Lower lobe of right lung (tissue), 2 donors: ENCODE data around the gene MTMR11. TPM values are rescaled to one million over a fixed set of nuclear protein-coding genes. Genes with fewer than 3 reads are reported as not detected.
A peak's percentile ranks its signal among the peaks of the same experiment; 100 is the strongest.
"Not testable (repeated sequence)": the region's sequence is repeated elsewhere in the genome, so short reads cannot be mapped to it uniquely, and the experiment has no call there.

ENCODE experiments used
- ATAC-seq, 2 donors: fragments of 200-7000 bp; cut with Tn5 transposase; one replicate each; pipeline ENCODE4 v1.9.1; 2020 to 2022; ENCODE audit warnings: mild to moderate bottlenecking in 2 of 2, moderate library complexity in 2 of 2
- DNase-seq: peaks from one replicate; pipeline ENCODE4 v3.0.0-alpha.2; 2020
- H3K27ac ChIP-seq: fragments of 200-600 bp; one replicate; pipeline ENCODE4 v1.8.0; 2022
- H3K27me3 ChIP-seq: fragments of 200-600 bp; one replicate; pipeline ENCODE4 v1.8.0; 2022; ENCODE audit warnings: low read depth
- H3K36me3 ChIP-seq: fragments of 200-600 bp; one replicate; pipeline ENCODE4 v1.8.0; 2022; ENCODE audit warnings: mild to moderate bottlenecking
- H3K4me1 ChIP-seq: fragments of 200-600 bp; one replicate; pipeline ENCODE4 v1.8.0; 2022
- H3K4me3 ChIP-seq: fragments of 200-600 bp; one replicate; pipeline ENCODE4 v1.8.0; 2022; ENCODE audit warnings: mild to moderate bottlenecking
- H3K9me3 ChIP-seq: fragments of 200-600 bp; one replicate; pipeline ENCODE4 v1.8.0; 2022
- CTCF ChIP-seq: fragments of 200-600 bp; IDR thresholded peaks from one replicate; pipeline ENCODE4 v1.8.0; 2022; ENCODE audit warnings: antibody characterized with exemption, mild to moderate bottlenecking
- intact Hi-C: fragments of 100-400 bp; cut with DNase I; formaldehyde crosslinking; loops from one replicate; pipeline ENCODE4 v1.11.0; 2022
- total RNA-seq: library from RNA; stranded (reverse); fragmentation: NEBNext Ultra II Directional; extraction: Animal tissue kit (Norgen Biotek cat#: 25700); gene quantifications from one replicate; pipeline ENCODE4 v1.2.1, GENCODE V29; 2021
- donor health status: DM: no; HTN: yes; CAD: no; lungs with severe emphysema.

Gene MTMR11
- total RNA-seq, 1 donor from 2014 or later: 20.4 TPM

GRCh38 chr1:149886396-149887195, 50.1 kb downstream of the MTMR11 start:
- no peaks in the 10 kb centered on the region for H3K9me3 ChIP-seq
- no peaks in the 10 kb centered on the region for H3K27me3 ChIP-seq
- peak; percentile 85 for DNase-seq
- peak overlapping the region; percentile 70 for H3K4me3 ChIP-seq
- intact Hi-C loops: no loop called here
- peaks cover 16% of the 10 kb centered on the region for H3K4me1 ChIP-seq
- H3K36me3 ChIP-seq: no peaks in the 10 kb centered on the region
- ATAC-seq: peak; percentile 88 to 90
- H3K27ac ChIP-seq: peak overlapping the region; percentile 99
- no peak for TF ChIP-seq CTCF

DNA sequence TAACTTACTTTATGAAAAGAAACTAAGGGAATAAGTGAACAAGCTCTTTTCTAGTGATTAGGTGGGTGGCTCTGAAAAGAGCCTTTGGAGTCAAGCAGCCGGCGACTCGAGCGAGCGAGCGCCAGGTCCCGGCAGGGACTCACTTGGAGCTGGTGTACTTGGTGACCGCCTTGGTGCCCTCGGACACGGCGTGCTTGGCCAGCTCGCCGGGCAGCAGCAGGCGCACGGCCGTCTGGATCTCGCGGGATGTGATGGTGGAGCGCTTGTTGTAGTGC, 50.6 kb downstream of the MTMR11 start:
- ATAC-seq: peak; percentile 1 to 4
- H3K27ac ChIP-seq: peak overlapping the region; percentile 99

DNA sequence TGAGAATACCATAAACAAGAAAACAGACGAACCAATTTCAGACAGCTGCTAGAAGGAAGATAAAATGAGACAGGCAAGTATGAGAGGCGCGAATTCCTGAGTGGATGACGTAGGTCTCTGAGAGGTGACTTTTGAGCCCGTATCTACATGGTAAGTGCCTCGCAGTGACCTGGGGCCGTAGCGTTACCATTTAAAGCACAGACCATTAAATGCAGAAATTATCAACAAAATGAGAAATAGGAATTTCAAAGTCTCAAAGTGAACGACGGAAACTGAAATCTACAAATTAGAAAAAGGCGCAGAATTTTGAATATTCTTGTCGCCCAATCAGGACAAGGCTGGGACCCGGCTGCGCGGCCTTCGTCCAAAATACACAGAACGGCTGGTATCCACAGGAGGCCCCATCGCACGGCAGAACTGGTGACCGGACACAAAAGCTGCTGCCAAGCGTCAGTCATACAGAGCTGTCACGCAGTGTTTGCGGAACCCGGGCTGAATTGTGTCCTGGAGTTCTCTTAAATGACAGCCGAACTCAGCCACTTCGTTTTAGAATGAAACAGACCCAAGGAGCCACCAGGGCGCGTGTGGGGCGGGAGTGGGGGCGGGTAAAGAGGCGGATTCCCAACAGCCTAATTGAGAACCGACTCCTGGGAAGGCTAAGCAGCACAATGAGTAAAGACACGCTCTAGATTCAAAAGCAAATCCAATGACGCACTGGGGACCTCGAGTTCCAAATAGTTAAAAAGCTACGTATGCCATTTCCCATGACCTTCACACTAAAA, 51.1 kb downstream of the MTMR11 start:
- Histone ChIP-seq H3K4me1 (peaks cover 16% of the 10 kb centered on the region), H3K27ac (peak overlapping the region; percentile 99), H3K27me3 (no peaks in the 10 kb centered on the region), H3K36me3 (no peaks in the 10 kb centered on the region), H3K4me3 (peak overlapping the region; percentile 70), H3K9me3 (no peaks in the 10 kb centered on the region)
- DNase-seq: peak; percentile 93
- ATAC-seq: peak; percentile 71 to 74
- no peak for TF ChIP-seq CTCF
- intact Hi-C loops: no loop called here

More for the DNA sequence above, 50.6 kb downstream of the MTMR11 start:
- DNase-seq, H3K27me3 ChIP-seq, intact Hi-C loops, H3K9me3 ChIP-seq, H3K36me3 ChIP-seq: not testable (repeated sequence)
- Histone ChIP-seq H3K4me3 (peak overlapping the region; percentile 70), H3K4me1 (peaks cover 16% of the 10 kb centered on the region)

- Histone ChIP-seq H3K4me3 (peak overlapping the region; percentile 70), H3K9me3 (no peaks in the 10 kb centered on the region), H3K27ac (peak overlapping the region; percentile 99), H3K27me3 (no peaks in the 10 kb centered on the region), H3K36me3 (no peaks in the 10 kb centered on the region), H3K4me1 (peaks cover 16% of the 10 kb centered on the region)
- intact Hi-C loops: no loop called here
- TF ChIP-seq CTCF: no peak
- ATAC-seq (no peak), DNase-seq (no peak)
Measured at GRCh38 chr1:149884433-149885338, 52.0 kb downstream of the MTMR11 start.

DNA sequence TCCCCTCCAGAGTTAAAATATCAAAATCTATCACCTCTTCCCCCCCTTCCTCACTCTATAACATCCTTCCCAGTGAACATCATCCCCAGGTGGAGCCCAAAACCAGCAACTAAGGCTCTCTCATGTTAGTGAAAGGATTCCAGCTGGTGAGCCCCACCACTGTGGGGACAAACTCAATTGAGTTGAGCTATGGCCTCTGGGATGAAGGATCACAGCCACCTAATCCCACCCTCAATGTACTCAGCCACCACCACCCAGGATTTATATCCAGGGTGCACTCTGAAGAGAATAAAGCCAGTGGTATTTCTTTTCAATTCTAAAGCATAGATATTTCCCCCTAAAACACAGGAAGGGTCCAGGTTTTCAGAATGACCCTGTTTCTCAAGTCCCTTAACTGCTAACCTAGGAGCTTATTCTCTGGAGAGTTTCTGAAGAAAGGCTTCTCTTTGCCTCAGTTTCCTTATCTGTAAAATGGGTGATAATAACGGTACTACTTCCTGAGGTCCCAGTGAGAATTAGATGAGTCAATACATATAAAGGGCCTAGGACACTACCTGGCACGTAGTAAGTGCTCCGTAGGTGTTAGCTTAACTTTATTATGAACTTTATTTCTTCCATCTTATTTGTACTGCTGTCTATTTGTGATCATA, 53.0 kb downstream of the MTMR11 start:
- Histone ChIP-seq H3K4me3 (no peak overlapping the region), H3K9me3 (no peaks in the 10 kb centered on the region), H3K27me3 (no peaks in the 10 kb centered on the region), H3K4me1 (peaks cover 11% of the 10 kb centered on the region), H3K36me3 (no peaks in the 10 kb centered on the region), H3K27ac (no peak overlapping the region)
- intact Hi-C loops: no loop called here
- DNase-seq (no peak), ATAC-seq (no peak)
- TF ChIP-seq CTCF: no peak
